Muscle layer of colon (tissue), 2 donors: ENCODE results near the gene DOK4.

ENCODE experiments used
- H3K27ac ChIP-seq: one replicate; pipeline ENCODE4 v1.7.0; 2013; ENCODE audit warnings: low read depth, mild to moderate bottlenecking, low read length, moderate library complexity
- H3K27me3 ChIP-seq, 2 donors: one replicate each; pipeline ENCODE4 v1.7.0; 2013; ENCODE audit warnings: low read length in 2 of 2, mild to moderate bottlenecking in 2 of 2; ENCODE audit not compliant: insufficient read depth in 2 of 2, control insufficient read depth in 1 of 2
- H3K36me3 ChIP-seq: one replicate; pipeline ENCODE4 v1.7.0; 2013; ENCODE audit warnings: mild to moderate bottlenecking, low read length; ENCODE audit not compliant: insufficient read depth
- H3K4me1 ChIP-seq: one replicate; pipeline ENCODE4 v1.7.0; 2013; ENCODE audit warnings: mild to moderate bottlenecking, low read length; ENCODE audit not compliant: insufficient read depth
- H3K4me3 ChIP-seq, 2 donors: one replicate each; pipeline ENCODE4 v1.7.0; 2013; ENCODE audit warnings: low read length in 2 of 2, low read depth in 1 of 2, mild to moderate bottlenecking in 1 of 2, moderate library complexity in 1 of 2
- H3K9ac ChIP-seq: one replicate; pipeline ENCODE4 v1.7.0; 2013; ENCODE audit warnings: low read length
- H3K9me3 ChIP-seq: one replicate; pipeline ENCODE4 v1.7.0; 2013; ENCODE audit warnings: mild to moderate bottlenecking, low read length
- donor health status: abdominal sarcoma.
- donor health status: Adenocarcinoma of cecum.

Gene DOK4

GRCh38 chr16:57472665-57473060, 13.6 kb downstream of the DOK4 start:
- Histone ChIP-seq H3K9me3 (no peaks in the 10 kb centered on the region), H3K27me3 (no peaks in the 10 kb centered on the region), H3K9ac (no peak overlapping the region), H3K27ac (no peak overlapping the region), H3K4me1 (peaks cover 11% of the 10 kb centered on the region), H3K4me3 (no peak overlapping the region), H3K36me3 (peaks cover 62% of the 10 kb centered on the region)

- peaks cover 62% of the 10 kb centered on the region for H3K36me3 ChIP-seq
- peaks cover 11% of the 10 kb centered on the region for H3K4me1 ChIP-seq
- H3K9ac ChIP-seq, result no peak overlapping the region
- H3K9me3 ChIP-seq, result no peaks in the 10 kb centered on the region
- no peaks in the 10 kb centered on the region for H3K27me3 ChIP-seq
- H3K4me3 ChIP-seq, result no peak overlapping the region
- H3K27ac ChIP-seq, result no peak overlapping the region
Measured at GRCh38 chr16:57471852-57472664, 14.2 kb downstream of the DOK4 start.

- H3K9ac ChIP-seq, result no peak overlapping the region
- H3K9me3 ChIP-seq, result no peaks in the 10 kb centered on the region
- H3K4me1 ChIP-seq, result peaks cover 11% of the 10 kb centered on the region
- no peak overlapping the region for H3K27ac ChIP-seq
- H3K4me3 ChIP-seq, result no peak overlapping the region
- no peaks in the 10 kb centered on the region for H3K27me3 ChIP-seq
- peaks cover 70% of the 10 kb centered on the region for H3K36me3 ChIP-seq
Measured at GRCh38 chr16:57471209-57471608, 15.1 kb downstream of the DOK4 start.

- Histone ChIP-seq H3K27me3 (no peaks in the 10 kb centered on the region), H3K4me1 (peaks cover 7% of the 10 kb centered on the region), H3K27ac (no peak overlapping the region), H3K4me3 (no peak overlapping the region), H3K36me3 (peaks cover 75% of the 10 kb centered on the region), H3K9me3 (no peaks in the 10 kb centered on the region), H3K9ac (no peak overlapping the region)
Measured at GRCh38 chr16:57470711-57471110, 15.6 kb downstream of the DOK4 start.

- Histone ChIP-seq H3K27me3 (no peaks in the 10 kb centered on the region), H3K4me1 (peaks cover 12% of the 10 kb centered on the region), H3K36me3 (peaks cover 79% of the 10 kb centered on the region), H3K4me3 (no peak overlapping the region), H3K9me3 (no peaks in the 10 kb centered on the region), H3K9ac (no peak overlapping the region), H3K27ac (no peak overlapping the region)
Measured at GRCh38 chr16:57469917-57470470, 16.3 kb downstream of the DOK4 start.

GRCh38 chr16:57469046-57469445, 17.2 kb downstream of the DOK4 start:
- Histone ChIP-seq H3K27me3 (no peaks in the 10 kb centered on the region), H3K9ac (no peak overlapping the region), H3K9me3 (no peaks in the 10 kb centered on the region), H3K27ac (no peak overlapping the region), H3K4me3 (no peak overlapping the region), H3K4me1 (peaks cover 18% of the 10 kb centered on the region), H3K36me3 (peaks cover 74% of the 10 kb centered on the region)

GRCh38 chr16:57468346-57468745, 17.9 kb downstream of the DOK4 start:
- Histone ChIP-seq H3K4me1 (peaks cover 25% of the 10 kb centered on the region), H3K36me3 (peaks cover 68% of the 10 kb centered on the region), H3K4me3 (no peak overlapping the region), H3K27me3 (no peaks in the 10 kb centered on the region), H3K9me3 (no peaks in the 10 kb centered on the region), H3K9ac (no peak overlapping the region), H3K27ac (no peak overlapping the region)

GRCh38 chr16:57464523-57464922, 21.8 kb downstream of the DOK4 start:
- Histone ChIP-seq H3K36me3 (peaks cover 50% of the 10 kb centered on the region), H3K4me1 (peaks cover 22% of the 10 kb centered on the region), H3K27ac (no peak overlapping the region), H3K27me3 (no peaks in the 10 kb centered on the region), H3K9me3 (no peaks in the 10 kb centered on the region), H3K9ac (no peak overlapping the region), H3K4me3 (no peak overlapping the region)

- Histone ChIP-seq H3K4me1 (peaks cover 22% of the 10 kb centered on the region), H3K36me3 (peaks cover 52% of the 10 kb centered on the region), H3K27me3 (no peaks in the 10 kb centered on the region), H3K27ac (peak overlapping the region; percentile 74), H3K9me3 (no peaks in the 10 kb centered on the region), H3K9ac (peak overlapping the region; percentile 74), H3K4me3 (peak overlapping the region; percentile 81 to 82)
Measured at GRCh38 chr16:57462978-57463362, 23.3 kb downstream of the DOK4 start.

GRCh38 chr16:57462209-57462977, 23.9 kb downstream of the DOK4 start, which contains the start of gene POLR2C:
TSS of gene POLR2C (plus strand) at chr16:57462679. CDS start at chr16:57462725, 46 bp downstream.
- peak within 1 kb of the TSS; percentile 74 for H3K9ac ChIP-seq
- no peaks in the 10 kb centered on the region for H3K27me3 ChIP-seq
- H3K4me1 ChIP-seq, result peaks cover 22% of the 10 kb centered on the region
- no peaks in the 10 kb centered on the region for H3K9me3 ChIP-seq
- H3K27ac ChIP-seq, result peak within 1 kb of the TSS; percentile 74
- H3K4me3 ChIP-seq, result peak within 1 kb of the TSS; percentile 81 to 82
- H3K36me3 ChIP-seq, result peaks cover 58% of the 10 kb centered on the region

- H3K4me3 ChIP-seq, result no peak overlapping the region
- peaks cover 59% of the 10 kb centered on the region for H3K36me3 ChIP-seq
- H3K27ac ChIP-seq, result no peak overlapping the region
- peaks cover 15% of the 10 kb centered on the region for H3K4me1 ChIP-seq
- H3K27me3 ChIP-seq, result no peaks in the 10 kb centered on the region
- no peaks in the 10 kb centered on the region for H3K9me3 ChIP-seq
- H3K9ac ChIP-seq, result no peak overlapping the region
Measured at GRCh38 chr16:57452021-57452420, 34.3 kb downstream of the DOK4 start.
